HepG2 (cell line): ENCODE data around the gene PLEKHA6. TPM values are rescaled to one million over a fixed set of nuclear protein-coding genes. Genes with fewer than 3 reads are reported as not detected.

Experiments used
- CBX1 ChIP-seq: IDR thresholded peaks from one replicate; pipeline ENCODE4 v1.6.1; 2016; ENCODE audit warnings: antibody characterized with exemption, low read depth
- CENPX ChIP-seq: sonication (generic); formaldehyde crosslinking; IDR thresholded peaks from 2 replicates; pipeline ENCODE4 v1.9.0; 2021; ENCODE audit warnings: mild to moderate bottlenecking, missing genetic modification reagents, moderate library complexity
- CHCHD3 ChIP-seq: sonication (generic); formaldehyde crosslinking; IDR thresholded peaks from 2 replicates; pipeline ENCODE4 v1.8.0; 2022; ENCODE audit warnings: mild to moderate bottlenecking, missing genetic modification reagents, moderate library complexity
- FOSL2 ChIP-seq: sonication (generic); formaldehyde crosslinking; IDR thresholded peaks from 2 replicates; pipeline ENCODE4 v1.4.0; 2020; ENCODE audit warnings: missing genetic modification reagents
- FOXC1 ChIP-seq: sonication (generic); formaldehyde crosslinking; IDR thresholded peaks from 2 replicates; pipeline ENCODE4 v1.8.0; 2022; ENCODE audit warnings: mild to moderate bottlenecking, missing genetic modification reagents, borderline replicate concordance
- FOXJ3 ChIP-seq: sonication (generic); formaldehyde crosslinking; IDR thresholded peaks from 2 replicates; pipeline ENCODE4 v1.4.0; 2020; ENCODE audit warnings: missing genetic modification reagents, mild to moderate bottlenecking, borderline replicate concordance
- HNRNPL ChIP-seq: fragments of 200-400 bp; formaldehyde crosslinking; IDR thresholded peaks from 2 replicates; pipeline ENCODE4 v1.6.1; 2017; ENCODE audit warnings: mild to moderate bottlenecking, low read depth, low read length
- KDM1A ChIP-seq: IDR thresholded peaks from 2 replicates; pipeline ENCODE4 v1.6.1; 2016; ENCODE audit warnings: missing compliant biosample characterization
- KDM3A ChIP-seq: IDR thresholded peaks from 2 replicates; pipeline ENCODE4 v1.6.1; 2018; ENCODE audit warnings: low read depth, missing compliant biosample characterization
- MED13 ChIP-seq: sonication (generic); formaldehyde crosslinking; IDR thresholded peaks from 2 replicates; pipeline ENCODE4 v1.5.0; 2020; ENCODE audit warnings: missing genetic modification reagents
- PHF20 ChIP-seq: sonication (generic); formaldehyde crosslinking; IDR thresholded peaks from 2 replicates; pipeline ENCODE4 v1.5.0; 2020; ENCODE audit warnings: mild to moderate bottlenecking, missing genetic modification reagents
- RBM39 ChIP-seq: fragments of 200-400 bp; formaldehyde crosslinking; IDR thresholded peaks from one replicate; pipeline ENCODE4 v1.6.1; 2018; ENCODE audit warnings: antibody characterized with exemption, mild to moderate bottlenecking, low read depth, low read length; ENCODE audit not compliant: poor library complexity, severe bottlenecking
- SYNCRIP ChIP-seq: fragments of 200-400 bp; formaldehyde crosslinking; IDR thresholded peaks from 2 replicates; pipeline ENCODE4 v1.6.1; 2018; ENCODE audit warnings: mild to moderate bottlenecking, low read depth, low read length; ENCODE audit not compliant: insufficient read depth
- THRA ChIP-seq: sonication (generic); formaldehyde crosslinking; IDR thresholded peaks from 2 replicates; pipeline ENCODE4 v1.4.0; 2020; ENCODE audit warnings: missing genetic modification reagents, borderline replicate concordance
- TOE1 ChIP-seq: sonication (generic); formaldehyde crosslinking; IDR thresholded peaks from 2 replicates; pipeline ENCODE4 v1.4.0; 2020; ENCODE audit warnings: mild to moderate bottlenecking, missing genetic modification reagents
- TSC22D2 ChIP-seq: sonication (generic); formaldehyde crosslinking; IDR thresholded peaks from 2 replicates; pipeline ENCODE4 v1.5.1; 2020; ENCODE audit warnings: missing genetic modification reagents, mild to moderate bottlenecking, borderline replicate concordance
- ZFP37 ChIP-seq: sonication (generic); formaldehyde crosslinking; IDR thresholded peaks from 2 replicates; pipeline ENCODE4 v1.4.0; 2020; ENCODE audit warnings: missing genetic modification reagents, borderline replicate concordance
- ZNF232 ChIP-seq: sonication (generic); formaldehyde crosslinking; IDR thresholded peaks from 2 replicates; pipeline ENCODE4 v1.4.0; 2020; ENCODE audit warnings: missing genetic modification reagents, borderline replicate concordance
- ZNF556 ChIP-seq: sonication (generic); formaldehyde crosslinking; IDR thresholded peaks from 2 replicates; pipeline ENCODE4 v1.4.0; 2020; ENCODE audit warnings: mild to moderate bottlenecking, missing genetic modification reagents, borderline replicate concordance
- ZNF660 ChIP-seq: sonication (generic); formaldehyde crosslinking; IDR thresholded peaks from 2 replicates; pipeline ENCODE4 v1.5.1; 2020; ENCODE audit warnings: mild to moderate bottlenecking, low read depth, missing genetic modification reagents, borderline replicate concordance
- ZNF704 ChIP-seq: sonication (generic); formaldehyde crosslinking; IDR thresholded peaks from 2 replicates; pipeline ENCODE4 v1.8.1; 2023; ENCODE audit warnings: mild to moderate bottlenecking, inconsistent platforms, moderate library complexity, missing genetic modification reagents, borderline replicate concordance
- ZSCAN29 ChIP-seq: sonication (generic); formaldehyde crosslinking; conservative IDR thresholded peaks from 2 replicates; pipeline ENCODE4 v1.4.0; 2020; ENCODE audit warnings: mild to moderate bottlenecking, missing genetic modification reagents
- polyA plus RNA-seq, 8 experiments: library from polyadenylated mRNA; depleted of rRNA in 3 of 8; stranded (reverse) in 7 of 8; unstranded in 1 of 8; fragments of >200 nt; fragmentation: Illumina TruSeq in 4 of 8; extraction: Trizol in 4 of 8; gene quantifications; 2 replicates each; pipeline versions ENCODE4 v1.2.1 to v1.2.3, GENCODE V29; 2011 to 2016; ENCODE audit warnings: low read depth in 4 of 8, missing spikeins in 1 of 8, mixed read lengths in 1 of 8; ENCODE audit not compliant: insufficient read depth in 1 of 8
- total RNA-seq, 5 experiments: library from RNA; depleted of rRNA; stranded (reverse); fragments of >200 nt; fragmentation: Illumina TruSeq; extraction: Trizol; gene quantifications; 2 replicates each; pipeline ENCODE4 v1.2.3, GENCODE V29; 2016; ENCODE audit warnings: low read depth in 1 of 5
- TF ChIP-seq, protein P1 (sequence below): IDR thresholded peaks from 2 replicates; pipeline ENCODE4 v1.6.1; 2018; ENCODE audit warnings: missing genetic modification reagents, mild to moderate bottlenecking, missing compliant biosample characterization
- TF ChIP-seq, protein P2 (sequence below), 2 experiments: IDR thresholded peaks; 2 replicates each; pipeline ENCODE4 v1.6.1; 2011 to 2012; ENCODE audit warnings: low read length in 2 of 2, borderline replicate concordance in 1 of 2, low read depth in 1 of 2, mild to moderate bottlenecking in 1 of 2, moderate library complexity in 1 of 2

PLEKHA6 gene
- total and polyA plus RNA-seq, 2 of the 13 experiments (the other 11 are each of a cell fraction or from before 2014, with no cell fraction given), result 5.3 to 11.4 TPM

DNA sequence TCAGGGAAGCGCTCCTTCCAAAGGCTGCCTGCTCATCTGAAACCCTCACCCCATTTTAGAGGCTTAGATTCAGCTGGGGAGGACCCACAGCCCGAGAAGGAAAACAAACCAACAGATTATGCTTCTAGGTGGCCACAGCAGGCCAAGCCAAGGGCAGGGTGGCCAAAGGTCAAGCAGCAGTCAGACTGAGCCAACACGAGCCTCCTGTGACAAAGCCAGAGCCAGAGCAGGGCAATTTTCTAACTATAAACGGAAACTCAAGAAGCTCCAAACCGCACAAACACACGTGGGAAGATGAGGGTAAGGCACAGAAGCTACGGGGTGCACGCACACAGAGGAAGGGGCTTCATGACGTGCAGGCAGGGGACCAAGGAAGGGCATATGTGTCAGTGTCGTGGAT lies 64.1 kb downstream of the PLEKHA6 start (continued):
- TF ChIP-seq ZNF556 (CRISPR knock-in tag) (no peak), ZNF232 (CRISPR knock-in tag) (no peak), CBX1 (no peak), FOSL2 (peak; percentile 58), FOXJ3 (CRISPR knock-in tag) (no peak), ZSCAN29 (no peak), PHF20 (CRISPR knock-in tag) (no peak), CHCHD3 (no peak), KDM3A (no peak), TSC22D2 (CRISPR knock-in tag) (no peak), CENPX (no peak), MED13 (CRISPR knock-in tag) (no peak), SYNCRIP (no peak), FOXC1 (CRISPR knock-in tag) (0 out of 2 replicates have a peak, but pooled peaks have one; percentile 21), TOE1 (CRISPR knock-in tag) (no peak), THRA (CRISPR knock-in tag) (no peak), RBM39 (no peak), ZNF660 (CRISPR knock-in tag) (no peak), HNRNPL (no peak), KDM1A (CRISPR knock-in tag) (no peak), ZFP37 (no peak), ZNF704 (CRISPR knock-in tag) (no peak)
- TF ChIP-seq, protein P1, sequence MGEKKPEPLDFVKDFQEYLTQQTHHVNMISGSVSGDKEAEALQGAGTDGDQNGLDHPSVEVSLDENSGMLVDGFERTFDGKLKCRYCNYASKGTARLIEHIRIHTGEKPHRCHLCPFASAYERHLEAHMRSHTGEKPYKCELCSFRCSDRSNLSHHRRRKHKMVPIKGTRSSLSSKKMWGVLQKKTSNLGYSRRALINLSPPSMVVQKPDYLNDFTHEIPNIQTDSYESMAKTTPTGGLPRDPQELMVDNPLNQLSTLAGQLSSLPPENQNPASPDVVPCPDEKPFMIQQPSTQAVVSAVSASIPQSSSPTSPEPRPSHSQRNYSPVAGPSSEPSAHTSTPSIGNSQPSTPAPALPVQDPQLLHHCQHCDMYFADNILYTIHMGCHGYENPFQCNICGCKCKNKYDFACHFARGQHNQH, result peak; percentile 34; the same call in 1 of the 2 replicates
- TF ChIP-seq, protein P2, sequence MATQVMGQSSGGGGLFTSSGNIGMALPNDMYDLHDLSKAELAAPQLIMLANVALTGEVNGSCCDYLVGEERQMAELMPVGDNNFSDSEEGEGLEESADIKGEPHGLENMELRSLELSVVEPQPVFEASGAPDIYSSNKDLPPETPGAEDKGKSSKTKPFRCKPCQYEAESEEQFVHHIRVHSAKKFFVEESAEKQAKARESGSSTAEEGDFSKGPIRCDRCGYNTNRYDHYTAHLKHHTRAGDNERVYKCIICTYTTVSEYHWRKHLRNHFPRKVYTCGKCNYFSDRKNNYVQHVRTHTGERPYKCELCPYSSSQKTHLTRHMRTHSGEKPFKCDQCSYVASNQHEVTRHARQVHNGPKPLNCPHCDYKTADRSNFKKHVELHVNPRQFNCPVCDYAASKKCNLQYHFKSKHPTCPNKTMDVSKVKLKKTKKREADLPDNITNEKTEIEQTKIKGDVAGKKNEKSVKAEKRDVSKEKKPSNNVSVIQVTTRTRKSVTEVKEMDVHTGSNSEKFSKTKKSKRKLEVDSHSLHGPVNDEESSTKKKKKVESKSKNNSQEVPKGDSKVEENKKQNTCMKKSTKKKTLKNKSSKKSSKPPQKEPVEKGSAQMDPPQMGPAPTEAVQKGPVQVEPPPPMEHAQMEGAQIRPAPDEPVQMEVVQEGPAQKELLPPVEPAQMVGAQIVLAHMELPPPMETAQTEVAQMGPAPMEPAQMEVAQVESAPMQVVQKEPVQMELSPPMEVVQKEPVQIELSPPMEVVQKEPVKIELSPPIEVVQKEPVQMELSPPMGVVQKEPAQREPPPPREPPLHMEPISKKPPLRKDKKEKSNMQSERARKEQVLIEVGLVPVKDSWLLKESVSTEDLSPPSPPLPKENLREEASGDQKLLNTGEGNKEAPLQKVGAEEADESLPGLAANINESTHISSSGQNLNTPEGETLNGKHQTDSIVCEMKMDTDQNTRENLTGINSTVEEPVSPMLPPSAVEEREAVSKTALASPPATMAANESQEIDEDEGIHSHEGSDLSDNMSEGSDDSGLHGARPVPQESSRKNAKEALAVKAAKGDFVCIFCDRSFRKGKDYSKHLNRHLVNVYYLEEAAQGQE (IDR thresholded peaks at IDR 0.05; ENCODE audit: borderline replicate concordance in 1 of 2, low read depth in 1 of 2, low read length in 2 of 2), result no peak
